ENCODE results near the gene ITGB8.
A peak's percentile ranks its signal among the peaks of the same experiment; 100 is the strongest.

The ITGB8 gene

GRCh38 chr7:20307901-20308300, 22.8 kb upstream of the ITGB8 start:
- DNase-seq (ENCODE audit: low spot score) = no peak

GRCh38 chr7:20310301-20310700, 20.4 kb upstream of the ITGB8 start:
- no peak for DNase-seq (ENCODE audit: low spot score)

GRCh38 chr7:20310963-20311742, 19.5 kb upstream of the ITGB8 start:
- DNase-seq (ENCODE audit: low spot score) = peak; percentile 51

GRCh38 chr7:20311743-20312042, 19.0 kb upstream of the ITGB8 start:
- no peak for DNase-seq (ENCODE audit: low spot score)

- DNase-seq (ENCODE audit: low spot score) = no peak
These were observed 18.1 kb upstream of the ITGB8 start for GRCh38 chr7:20312562-20312961.

- no peak for DNase-seq (ENCODE audit: low spot score)
These were observed 17.1 kb upstream of the ITGB8 start for GRCh38 chr7:20313626-20314025.

GRCh38 chr7:20314198-20314597, 16.5 kb upstream of the ITGB8 start:
- no peak for DNase-seq (ENCODE audit: low spot score)

- no peak for DNase-seq (ENCODE audit: low spot score)
These were observed 14.0 kb upstream of the ITGB8 start for GRCh38 chr7:20316706-20317105.

- no peak for DNase-seq (ENCODE audit: low spot score)
These were observed 13.3 kb upstream of the ITGB8 start for GRCh38 chr7:20317413-20317812.

- DNase-seq (ENCODE audit: low spot score) = no peak
These were observed 11.8 kb upstream of the ITGB8 start for GRCh38 chr7:20318933-20319332.

GRCh38 chr7:20320322-20320721, 10.4 kb upstream of the ITGB8 start:
- DNase-seq (ENCODE audit: low spot score) = no peak

GRCh38 chr7:20320786-20321185, 9.9 kb upstream of the ITGB8 start:
- no peak for DNase-seq (ENCODE audit: low spot score)

- no peak for DNase-seq (ENCODE audit: low spot score)
These were observed 7.1 kb upstream of the ITGB8 start for GRCh38 chr7:20323595-20323994.

GRCh38 chr7:20326342-20326741, 4.4 kb upstream of the ITGB8 start:
- DNase-seq (ENCODE audit: low spot score) = no peak

GRCh38 chr7:20327055-20327454, 3.6 kb upstream of the ITGB8 start:
- no peak for DNase-seq (ENCODE audit: low spot score)

GRCh38 chr7:20328027-20328426, 2.7 kb upstream of the ITGB8 start:
- no peak for DNase-seq (ENCODE audit: low spot score)

- no peak for DNase-seq (ENCODE audit: low spot score)
These were observed 2.0 kb upstream of the ITGB8 start for GRCh38 chr7:20328692-20329091.

GRCh38 chr7:20329389-20330238, 1.1 kb upstream of the ITGB8 start:
- DNase-seq (ENCODE audit: low spot score) = peak; percentile 53

GRCh38 chr7:20330928-20331909, 519 bp downstream of the ITGB8 start:
- DNase-seq (ENCODE audit: low spot score) = no peak

- no peak for DNase-seq (ENCODE audit: low spot score)
These were observed 1.5 kb downstream of the ITGB8 start for GRCh38 chr7:20331910-20332813.

- DNase-seq (ENCODE audit: low spot score) = no peak
These were observed 7.6 kb downstream of the ITGB8 start for GRCh38 chr7:20338285-20338684.
